ENCODE measurements around the gene CSRP3.

- TF ChIP-seq USF2 (IDR thresholded peaks at IDR 0.05; ENCODE audit: low read depth, low read length) = no peak
- TF ChIP-seq MAFK (IDR thresholded peaks at IDR 0.05; ENCODE audit: low read depth, low read length) = no peak
- no peak for TF ChIP-seq CTCF (conservative IDR thresholded peaks at IDR 0.05; ENCODE audit: low read depth, low read length)
- TF ChIP-seq RCOR1 (IDR thresholded peaks at IDR 0.05; ENCODE audit: insufficient replicate concordance, low read length) = no peak
- TF ChIP-seq POLR2A (IDR thresholded peaks at IDR 0.05; ENCODE audit: low read depth, low read length) = no peak
- TF ChIP-seq CHD1 (IDR thresholded peaks at IDR 0.05; ENCODE audit: low read depth, low read length) = no peak
- no peak for TF ChIP-seq RAD21 (IDR thresholded peaks at IDR 0.05; ENCODE audit: low read length)
- no peak for TF ChIP-seq BHLHE40 (IDR thresholded peaks at IDR 0.05; ENCODE audit: low read depth, low read length)
- TF ChIP-seq MXI1 (IDR thresholded peaks at IDR 0.05; ENCODE audit: borderline replicate concordance, low read depth, low read length) = no peak
- TF ChIP-seq CEBPB (IDR thresholded peaks at IDR 0.05; ENCODE audit: low read depth, low read length) = no peak
- no peak for TF ChIP-seq RFX5 (IDR thresholded peaks at IDR 0.05; ENCODE audit: low read depth, low read length)
- no peak for TF ChIP-seq NFE2L2 (IDR thresholded peaks at IDR 0.05; ENCODE audit: low read depth, low read length)
- TF ChIP-seq ELK1 (IDR thresholded peaks at IDR 0.05; ENCODE audit: borderline replicate concordance, low read depth, low read length) = no peak
- no peak for TF ChIP-seq SMC3 (IDR thresholded peaks at IDR 0.05; ENCODE audit: low read depth, low read length)
Observed at GRCh38 chr11:19160847-19161246, 40.9 kb downstream of the CSRP3 start.

Data from IMR-90 (cell line).